ENCODE measurements around the gene PPAT. TPM values are rescaled to one million over a fixed set of nuclear protein-coding genes. Genes with fewer than 3 reads are reported as not detected.

PPAT gene
- total and polyA plus RNA-seq, 2 experiments from 2014 or later, result 63.0 to 96.8 TPM

DNA sequence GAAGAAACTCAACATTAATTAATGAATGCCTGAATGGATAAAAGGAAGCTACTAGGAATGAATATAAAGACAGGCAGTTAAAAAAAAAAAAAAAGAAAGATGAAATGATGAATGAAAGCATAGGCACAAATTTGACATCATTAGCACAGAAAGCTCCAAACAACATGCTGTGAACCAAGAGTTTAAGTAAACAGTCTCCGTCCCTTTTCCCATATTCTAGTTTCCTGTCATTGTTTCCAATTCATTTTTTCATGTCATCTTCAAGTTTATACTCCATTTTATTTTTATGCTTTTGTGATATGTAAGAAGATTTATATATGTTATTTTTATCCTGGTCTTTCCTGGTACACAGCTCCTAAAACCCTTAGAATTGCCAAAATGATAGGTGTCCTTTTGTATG lies 30.4 kb downstream of the PPAT start (continued):
- TF ChIP-seq EZH2phosphoT487 (IDR thresholded peaks at IDR 0.05; ENCODE audit: unreplicated experiment) (no peak), NANOG (IDR thresholded peaks at IDR 0.05; ENCODE audit: borderline replicate concordance) (no peak), EZH2 (IDR thresholded peaks at IDR 0.05; ENCODE audit: low read depth, unreplicated experiment) (no peak)
- TF ChIP-seq, protein P1, sequence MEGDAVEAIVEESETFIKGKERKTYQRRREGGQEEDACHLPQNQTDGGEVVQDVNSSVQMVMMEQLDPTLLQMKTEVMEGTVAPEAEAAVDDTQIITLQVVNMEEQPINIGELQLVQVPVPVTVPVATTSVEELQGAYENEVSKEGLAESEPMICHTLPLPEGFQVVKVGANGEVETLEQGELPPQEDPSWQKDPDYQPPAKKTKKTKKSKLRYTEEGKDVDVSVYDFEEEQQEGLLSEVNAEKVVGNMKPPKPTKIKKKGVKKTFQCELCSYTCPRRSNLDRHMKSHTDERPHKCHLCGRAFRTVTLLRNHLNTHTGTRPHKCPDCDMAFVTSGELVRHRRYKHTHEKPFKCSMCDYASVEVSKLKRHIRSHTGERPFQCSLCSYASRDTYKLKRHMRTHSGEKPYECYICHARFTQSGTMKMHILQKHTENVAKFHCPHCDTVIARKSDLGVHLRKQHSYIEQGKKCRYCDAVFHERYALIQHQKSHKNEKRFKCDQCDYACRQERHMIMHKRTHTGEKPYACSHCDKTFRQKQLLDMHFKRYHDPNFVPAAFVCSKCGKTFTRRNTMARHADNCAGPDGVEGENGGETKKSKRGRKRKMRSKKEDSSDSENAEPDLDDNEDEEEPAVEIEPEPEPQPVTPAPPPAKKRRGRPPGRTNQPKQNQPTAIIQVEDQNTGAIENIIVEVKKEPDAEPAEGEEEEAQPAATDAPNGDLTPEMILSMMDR (conservative IDR thresholded peaks at IDR 0.05; ENCODE audit: low read depth in 2 of 2), result no peak

DNA sequence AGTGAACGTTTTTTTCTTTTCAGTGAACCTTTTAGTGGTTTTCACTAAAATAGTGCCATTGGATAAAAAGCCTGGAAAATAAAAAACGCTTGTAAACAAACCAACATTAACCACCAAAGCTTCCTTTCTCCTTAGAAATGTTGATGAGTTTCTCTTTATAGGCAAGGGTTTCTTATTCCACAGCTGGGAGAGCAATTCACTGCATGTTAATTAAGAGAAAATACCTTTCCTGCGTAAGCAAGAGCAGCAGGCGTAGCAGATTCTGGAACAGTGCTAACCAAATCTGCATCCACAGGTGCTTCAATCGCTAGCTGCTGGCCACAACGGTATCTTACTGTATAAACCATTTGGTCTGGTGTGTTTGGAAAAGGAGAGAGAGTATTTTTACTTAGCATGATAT lies 34.9 kb downstream of the PPAT start:
- DNase-seq (ENCODE audit: low spot score), result peak; percentile 84
- H3K27ac Mint-ChIP-seq, result peak overlapping the region; percentile 92
- no peaks in the 10 kb centered on the region for H3K27me3 ChIP-seq (ENCODE audit: insufficient read depth)
- peak overlapping the region; percentile 30 for H3K4me2 ChIP-seq
- H3K4me3 Mint-ChIP-seq, result peak overlapping the region; percentile 54
- peaks cover 14% of the 10 kb centered on the region; the same call in 1 of the 2 replicates for H3K36me3 ChIP-seq (ENCODE audit: insufficient read depth)
- no peaks in the 10 kb centered on the region for H3K9me3 Mint-ChIP-seq
- H3K79me2 ChIP-seq (replicated peaks; ENCODE audit: insufficient read depth), result peaks cover 8% of the 10 kb centered on the region
- H3K4me1 Mint-ChIP-seq, result peaks cover 24% of the 10 kb centered on the region
- H3F3A ChIP-seq (replicated peaks; ENCODE audit: low read depth), result no peaks in the 10 kb centered on the region
- H3K27ac ChIP-seq (ENCODE audit: low read depth), result peak overlapping the region; percentile 90
- peaks cover 77% of the 10 kb centered on the region for H3K36me3 Mint-ChIP-seq (ENCODE audit: low read depth)
- H3K27me3 Mint-ChIP-seq (ENCODE audit: insufficient read depth, low read depth, poor library complexity), result no peaks in the 10 kb centered on the region
- ATAC-seq, result peak; percentile 96
- H3K9me2 ChIP-seq (ENCODE audit: insufficient read depth), result no peaks in the 10 kb centered on the region
- 0 out of 2 replicates have a peak, but pooled peaks cover 8% of the 10 kb centered on the region for H4K20me1 ChIP-seq (replicated peaks; ENCODE audit: insufficient read depth)
- TF ChIP-seq NANOG (IDR thresholded peaks at IDR 0.05; ENCODE audit: borderline replicate concordance) (peak; percentile 74; the same call in 1 of the 2 replicates), CREB1 (CRISPR knock-in tag; IDR thresholded peaks at IDR 0.05; ENCODE audit: low read depth) (no peak)
- TF ChIP-seq, protein P1 (conservative IDR thresholded peaks at IDR 0.05; ENCODE audit: low read depth in 2 of 2), result no peak
- H3K4me3 ChIP-seq, result peak overlapping the region; percentile 1; the same call in 1 of the 2 replicates
- peaks cover 23% of the 10 kb centered on the region; the same call in 1 of the 2 replicates for H3K4me1 ChIP-seq (ENCODE audit: insufficient read depth)
- H2AFZ ChIP-seq, result no peak overlapping the region

DNA sequence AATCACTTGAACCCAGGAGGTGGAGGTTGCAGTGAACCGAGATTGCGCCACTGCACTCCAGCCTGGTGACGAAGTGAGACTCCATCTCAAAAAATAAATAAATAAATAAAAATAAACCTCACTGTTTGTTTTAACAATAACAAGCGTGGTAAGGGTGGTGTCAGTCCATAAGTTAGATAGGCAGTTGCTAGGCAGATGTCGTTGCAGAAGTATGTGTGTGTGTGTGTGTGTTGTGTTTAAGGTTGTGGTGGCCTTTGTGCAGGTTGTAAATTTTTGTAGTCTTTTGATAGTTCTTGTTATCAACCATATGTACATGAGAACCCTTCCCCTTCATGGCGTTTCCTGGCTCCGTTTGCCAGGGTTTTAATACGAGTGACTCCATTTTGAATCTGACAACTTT lies 44.1 kb downstream of the PPAT start:
- Histone ChIP-seq H3K4me1 (ENCODE audit: insufficient read depth) (no peaks in the 10 kb centered on the region), H3K36me3 (ENCODE audit: insufficient read depth) (peaks cover 15% of the 10 kb centered on the region; the same call in 1 of the 2 replicates), H3F3A (replicated peaks; ENCODE audit: low read depth) (no peaks in the 10 kb centered on the region), H3K4me2 (no peak overlapping the region), H3K4me3 (no peak overlapping the region), H3K27ac (ENCODE audit: low read depth) (no peak overlapping the region), H4K20me1 (replicated peaks; ENCODE audit: insufficient read depth) (peaks cover 6% of the 10 kb centered on the region; the same call in 1 of the 2 replicates), H3K79me2 (replicated peaks; ENCODE audit: insufficient read depth) (peaks cover 12% of the 10 kb centered on the region), H2AFZ (no peak overlapping the region), H3K27me3 (ENCODE audit: insufficient read depth) (no peaks in the 10 kb centered on the region), H3K9me2 (ENCODE audit: insufficient read depth) (no peaks in the 10 kb centered on the region)
- DNase-seq (ENCODE audit: low spot score), result no peak
- no peak overlapping the region for H3K27ac Mint-ChIP-seq
- peaks cover 17% of the 10 kb centered on the region for H3K4me1 Mint-ChIP-seq
- H3K4me3 Mint-ChIP-seq, result no peak overlapping the region
- peaks cover 22% of the 10 kb centered on the region; the same call in 2 of the 3 replicates for H3K36me3 Mint-ChIP-seq (ENCODE audit: low read depth)
- H3K9me3 Mint-ChIP-seq, result no peaks in the 10 kb centered on the region
- ATAC-seq, result no peak
- H3K27me3 Mint-ChIP-seq (ENCODE audit: insufficient read depth, low read depth, poor library complexity), result peaks cover 8% of the 10 kb centered on the region
- TF ChIP-seq CREB1 (CRISPR knock-in tag; IDR thresholded peaks at IDR 0.05; ENCODE audit: low read depth), result no peak
- TF ChIP-seq, protein P2, sequence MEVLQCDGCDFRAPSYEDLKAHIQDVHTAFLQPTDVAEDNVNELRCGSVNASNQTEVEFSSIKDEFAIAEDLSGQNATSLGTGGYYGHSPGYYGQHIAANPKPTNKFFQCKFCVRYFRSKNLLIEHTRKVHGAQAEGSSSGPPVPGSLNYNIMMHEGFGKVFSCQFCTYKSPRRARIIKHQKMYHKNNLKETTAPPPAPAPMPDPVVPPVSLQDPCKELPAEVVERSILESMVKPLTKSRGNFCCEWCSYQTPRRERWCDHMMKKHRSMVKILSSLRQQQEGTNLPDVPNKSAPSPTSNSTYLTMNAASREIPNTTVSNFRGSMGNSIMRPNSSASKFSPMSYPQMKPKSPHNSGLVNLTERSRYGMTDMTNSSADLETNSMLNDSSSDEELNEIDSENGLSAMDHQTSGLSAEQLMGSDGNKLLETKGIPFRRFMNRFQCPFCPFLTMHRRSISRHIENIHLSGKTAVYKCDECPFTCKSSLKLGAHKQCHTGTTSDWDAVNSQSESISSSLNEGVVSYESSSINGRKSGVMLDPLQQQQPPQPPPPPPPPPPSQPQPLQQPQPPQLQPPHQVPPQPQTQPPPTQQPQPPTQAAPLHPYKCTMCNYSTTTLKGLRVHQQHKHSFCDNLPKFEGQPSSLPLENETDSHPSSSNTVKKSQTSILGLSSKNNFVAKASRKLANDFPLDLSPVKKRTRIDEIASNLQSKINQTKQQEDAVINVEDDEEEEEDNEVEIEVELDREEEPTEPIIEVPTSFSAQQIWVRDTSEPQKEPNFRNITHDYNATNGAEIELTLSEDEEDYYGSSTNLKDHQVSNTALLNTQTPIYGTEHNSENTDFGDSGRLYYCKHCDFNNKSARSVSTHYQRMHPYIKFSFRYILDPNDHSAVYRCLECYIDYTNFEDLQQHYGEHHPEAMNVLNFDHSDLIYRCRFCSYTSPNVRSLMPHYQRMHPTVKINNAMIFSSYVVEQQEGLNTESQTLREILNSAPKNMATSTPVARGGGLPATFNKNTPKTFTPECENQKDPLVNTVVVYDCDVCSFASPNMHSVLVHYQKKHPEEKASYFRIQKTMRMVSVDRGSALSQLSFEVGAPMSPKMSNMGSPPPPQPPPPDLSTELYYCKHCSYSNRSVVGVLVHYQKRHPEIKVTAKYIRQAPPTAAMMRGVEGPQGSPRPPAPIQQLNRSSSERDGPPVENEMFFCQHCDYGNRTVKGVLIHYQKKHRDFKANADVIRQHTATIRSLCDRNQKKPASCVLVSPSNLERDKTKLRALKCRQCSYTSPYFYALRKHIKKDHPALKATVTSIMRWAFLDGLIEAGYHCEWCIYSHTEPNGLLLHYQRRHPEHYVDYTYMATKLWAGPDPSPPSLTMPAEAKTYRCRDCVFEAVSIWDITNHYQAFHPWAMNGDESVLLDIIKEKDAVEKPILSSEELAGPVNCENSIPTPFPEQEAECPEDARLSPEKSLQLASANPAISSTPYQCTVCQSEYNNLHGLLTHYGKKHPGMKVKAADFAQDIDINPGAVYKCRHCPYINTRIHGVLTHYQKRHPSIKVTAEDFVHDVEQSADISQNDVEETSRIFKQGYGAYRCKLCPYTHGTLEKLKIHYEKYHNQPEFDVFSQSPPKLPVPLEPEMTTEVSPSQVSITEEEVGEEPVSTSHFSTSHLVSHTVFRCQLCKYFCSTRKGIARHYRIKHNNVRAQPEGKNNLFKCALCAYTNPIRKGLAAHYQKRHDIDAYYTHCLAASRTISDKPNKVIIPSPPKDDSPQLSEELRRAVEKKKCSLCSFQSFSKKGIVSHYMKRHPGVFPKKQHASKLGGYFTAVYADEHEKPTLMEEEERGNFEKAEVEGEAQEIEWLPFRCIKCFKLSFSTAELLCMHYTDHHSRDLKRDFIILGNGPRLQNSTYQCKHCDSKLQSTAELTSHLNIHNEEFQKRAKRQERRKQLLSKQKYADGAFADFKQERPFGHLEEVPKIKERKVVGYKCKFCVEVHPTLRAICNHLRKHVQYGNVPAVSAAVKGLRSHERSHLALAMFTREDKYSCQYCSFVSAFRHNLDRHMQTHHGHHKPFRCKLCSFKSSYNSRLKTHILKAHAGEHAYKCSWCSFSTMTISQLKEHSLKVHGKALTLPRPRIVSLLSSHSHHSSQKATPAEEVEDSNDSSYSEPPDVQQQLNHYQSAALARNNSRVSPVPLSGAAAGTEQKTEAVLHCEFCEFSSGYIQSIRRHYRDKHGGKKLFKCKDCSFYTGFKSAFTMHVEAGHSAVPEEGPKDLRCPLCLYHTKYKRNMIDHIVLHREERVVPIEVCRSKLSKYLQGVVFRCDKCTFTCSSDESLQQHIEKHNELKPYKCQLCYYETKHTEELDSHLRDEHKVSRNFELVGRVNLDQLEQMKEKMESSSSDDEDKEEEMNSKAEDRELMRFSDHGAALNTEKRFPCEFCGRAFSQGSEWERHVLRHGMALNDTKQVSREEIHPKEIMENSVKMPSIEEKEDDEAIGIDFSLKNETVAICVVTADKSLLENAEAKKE (CRISPR knock-in tag; IDR thresholded peaks at IDR 0.05), result no peak
- TF ChIP-seq EZH2 (IDR thresholded peaks at IDR 0.05; ENCODE audit: low read depth, unreplicated experiment), result no peak
- TF ChIP-seq EZH2phosphoT487 (IDR thresholded peaks at IDR 0.05; ENCODE audit: unreplicated experiment), result no peak
- TF ChIP-seq POLR2AphosphoS5 (IDR thresholded peaks at IDR 0.05; ENCODE audit: low read depth), result no peak
- no peak for TF ChIP-seq ZNF331 (CRISPR knock-in tag; IDR thresholded peaks at IDR 0.05; ENCODE audit: low read depth)
- no peak for TF ChIP-seq NANOG (IDR thresholded peaks at IDR 0.05; ENCODE audit: borderline replicate concordance)

Data from GM23338 (cell line).